ENCODE data around the gene SMARCC1.

SMARCC1 gene

GRCh38 chr3:47688488-47688887 lies 93.2 kb downstream of the SMARCC1 start:
- no peak for DNase-seq

- no peak for DNase-seq
Measured at GRCh38 chr3:47685037-47685436, 96.7 kb downstream of the SMARCC1 start.

GRCh38 chr3:47681016-47681415 lies 100.7 kb downstream of the SMARCC1 start:
- no peak for DNase-seq

GRCh38 chr3:47678446-47679338 lies 103.0 kb downstream of the SMARCC1 start:
- DNase-seq: no peak

- no peak for DNase-seq
Measured at GRCh38 chr3:47669026-47669749, 112.5 kb downstream of the SMARCC1 start.

GRCh38 chr3:47666118-47666517 lies 115.6 kb downstream of the SMARCC1 start:
- DNase-seq: no peak

GRCh38 chr3:47664519-47664918 lies 117.2 kb downstream of the SMARCC1 start:
- no peak for DNase-seq

- DNase-seq: no peak
Measured at GRCh38 chr3:47663630-47664240, 118.0 kb downstream of the SMARCC1 start.

GRCh38 chr3:47661121-47661752 lies 120.5 kb downstream of the SMARCC1 start:
- no peak for DNase-seq

- no peak for DNase-seq
Measured at GRCh38 chr3:47658444-47658843, 123.2 kb downstream of the SMARCC1 start.

GRCh38 chr3:47652142-47652541 lies 129.6 kb downstream of the SMARCC1 start:
- DNase-seq: no peak

GRCh38 chr3:47650294-47650693 lies 131.4 kb downstream of the SMARCC1 start:
- DNase-seq: no peak

- no peak for DNase-seq
Measured at GRCh38 chr3:47647550-47647949, 134.1 kb downstream of the SMARCC1 start.

GRCh38 chr3:47646362-47646761 lies 135.3 kb downstream of the SMARCC1 start:
- DNase-seq: no peak

- no peak for DNase-seq
Measured at GRCh38 chr3:47645551-47645950, 136.1 kb downstream of the SMARCC1 start.

- DNase-seq: no peak
Measured at GRCh38 chr3:47643092-47643491, 138.6 kb downstream of the SMARCC1 start.

GRCh38 chr3:47641739-47642138 lies 140.0 kb downstream of the SMARCC1 start:
- DNase-seq: no peak

GRCh38 chr3:47636921-47637320 lies 144.8 kb downstream of the SMARCC1 start:
- no peak for DNase-seq

- no peak for DNase-seq
Measured at GRCh38 chr3:47636225-47636624, 145.5 kb downstream of the SMARCC1 start.

GRCh38 chr3:47635536-47635935 lies 146.2 kb downstream of the SMARCC1 start:
- no peak for DNase-seq

- DNase-seq: no peak
Measured at GRCh38 chr3:47634996-47635395, 146.7 kb downstream of the SMARCC1 start.

GRCh38 chr3:47630810-47631209 lies 150.9 kb downstream of the SMARCC1 start:
- DNase-seq: no peak

GRCh38 chr3:47629770-47630169 lies 151.9 kb downstream of the SMARCC1 start:
- no peak for DNase-seq
